Endothelial cell of umbilical vein (primary cell): ENCODE data around the gene JARID2.

Experiments
- CTCF ChIP-seq, 2 donors: IDR thresholded peaks; 1 replicate in 1 of 2; 2 replicates in 1 of 2; pipeline ENCODE4 v1.5.1; 2011; ENCODE audit warnings: low read length in 2 of 2, mild to moderate bottlenecking in 2 of 2, moderate library complexity in 2 of 2, control low read depth in 1 of 2, inconsistent platforms in 1 of 2, low read depth in 1 of 2; ENCODE audit not compliant: insufficient read depth in 1 of 2; ENCODE audit errors: extremely low read depth in 1 of 2
- EZH2 ChIP-seq: IDR thresholded peaks from 2 replicates; pipeline ENCODE4 v1.6.1; 2012; ENCODE audit warnings: borderline replicate concordance, low read depth, mild to moderate bottlenecking, moderate library complexity, low read length, inconsistent platforms; ENCODE audit not compliant: severe bottlenecking
- MAX ChIP-seq: IDR thresholded peaks from 2 replicates; pipeline ENCODE4 v1.6.1; 2011; ENCODE audit not compliant: insufficient read depth, insufficient read length
- POLR2A ChIP-seq: IDR thresholded peaks from 2 replicates; pipeline ENCODE4 v1.6.1; 2012; ENCODE audit warnings: low read depth, mild to moderate bottlenecking, control low read depth, low read length
- POLR2AphosphoS5 ChIP-seq: IDR thresholded peaks from 2 replicates; pipeline ENCODE4 v1.6.1; 2012; ENCODE audit warnings: low read depth, mild to moderate bottlenecking, control low read depth, low read length, moderate library complexity; ENCODE audit not compliant: insufficient read depth

GRCh38 chr6:15205321-15205720, 40.5 kb upstream of the JARID2 start:
- TF ChIP-seq POLR2A (no peak), POLR2AphosphoS5 (no peak), CTCF (IDR thresholded peaks at IDR 0.05; ENCODE audit: extremely low read depth in 1 of 2, insufficient read depth in 1 of 2, low read depth in 1 of 2, low read length in 2 of 2) (no peak), EZH2 (no peak), MAX (no peak)
